Type B pancreatic cell (in vitro differentiated cells): Measurements from ENCODE around the gene CYB5RL. TPM values are rescaled to one million over a fixed set of nuclear protein-coding genes. Genes with fewer than 3 reads are reported as not detected.

ENCODE experiments used
- DNase-seq: peaks from one replicate; pipeline ENCODE4 v3.0.0; 2021; ENCODE audit warnings: mixed read lengths; ENCODE audit not compliant: unreplicated experiment; ENCODE audit errors: extremely low spot score
- H3K27ac Mint-ChIP-seq: 2 replicates; pipeline ENCODE4 v1.8.0; 2021; ENCODE audit warnings: mild to moderate bottlenecking, mixed read lengths
- H3K27me3 Mint-ChIP-seq: 2 replicates; pipeline ENCODE4 v1.8.0; 2021; ENCODE audit warnings: mixed read lengths
- H3K36me3 Mint-ChIP-seq: 2 replicates; pipeline ENCODE4 v1.8.0; 2021; ENCODE audit warnings: mixed read lengths
- H3K4me1 Mint-ChIP-seq: one replicate; pipeline ENCODE4 v1.8.0; 2021; ENCODE audit warnings: mixed read lengths; ENCODE audit not compliant: unreplicated experiment
- H3K4me3 Mint-ChIP-seq: 2 replicates; pipeline ENCODE4 v1.8.0; 2021; ENCODE audit warnings: mild to moderate bottlenecking, mixed read lengths
- H3K9me3 Mint-ChIP-seq: 2 replicates; pipeline ENCODE4 v1.8.0; 2021; ENCODE audit warnings: mixed read lengths
- CTCF ChIP-seq: fragments of 200-600 bp; sonication (generic); conservative IDR thresholded peaks from 2 replicates; pipeline ENCODE4 v1.5.0; 2021; ENCODE audit warnings: antibody characterized with exemption, mild to moderate bottlenecking
- total RNA-seq: library from RNA; stranded (reverse); gene quantifications from 2 replicates; pipeline ENCODE4 v1.2.1, GENCODE V29; 2021; ENCODE audit warnings: low replicate concordance

Gene CYB5RL
- total RNA-seq, 1 donor from 2014 or later: 10.9 TPM

- no peaks in the 10 kb centered on the region for H3K36me3 Mint-ChIP-seq
- DNase-seq: no peak
- no peaks in the 10 kb centered on the region for H3K9me3 Mint-ChIP-seq
- H3K4me3 Mint-ChIP-seq: no peak overlapping the region
- no peaks in the 10 kb centered on the region for H3K27me3 Mint-ChIP-seq
- no peak overlapping the region for H3K27ac Mint-ChIP-seq
- TF ChIP-seq CTCF: no peak
- H3K4me1 Mint-ChIP-seq: no peaks in the 10 kb centered on the region
These were observed 21.3 kb downstream of the CYB5RL start for GRCh38 chr1:54178296-54179070.

DNA sequence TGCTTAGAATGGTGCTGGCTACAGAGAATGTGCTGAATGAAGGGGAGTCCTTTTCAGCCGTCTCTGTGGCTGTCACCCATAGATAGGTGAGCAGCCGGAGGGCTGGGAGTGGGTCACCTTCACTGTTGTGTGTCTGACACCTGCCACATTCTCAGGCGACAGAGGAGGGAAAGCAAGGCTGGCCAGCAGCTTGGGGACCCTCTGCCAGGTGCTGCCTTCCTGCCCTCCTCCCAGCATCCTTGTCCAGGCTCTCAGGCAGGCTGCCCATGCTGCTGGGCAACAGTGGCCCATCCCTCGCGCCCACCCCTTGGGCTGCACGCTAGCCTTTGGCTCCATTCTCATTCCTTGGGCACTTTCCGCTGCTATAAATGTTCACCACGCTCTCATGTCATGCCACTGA lies 22.1 kb downstream of the CYB5RL start:
- Mint-ChIP-seq H3K27me3 (no peaks in the 10 kb centered on the region), H3K9me3 (no peaks in the 10 kb centered on the region), H3K4me1 (peaks cover under 1% of the 10 kb centered on the region), H3K27ac (no peak overlapping the region), H3K36me3 (no peaks in the 10 kb centered on the region), H3K4me3 (no peak overlapping the region)
- no peak for DNase-seq
- no peak for TF ChIP-seq CTCF

GRCh38 chr1:54176621-54177327 lies 23.1 kb downstream of the CYB5RL start:
- Mint-ChIP-seq H3K9me3 (no peaks in the 10 kb centered on the region), H3K27ac (no peak overlapping the region), H3K4me1 (peaks cover 4% of the 10 kb centered on the region)

GRCh38 chr1:54174106-54174505 lies 25.7 kb downstream of the CYB5RL start:
- no peaks in the 10 kb centered on the region for H3K36me3 Mint-ChIP-seq
- DNase-seq: no peak
- no peak overlapping the region for H3K4me3 Mint-ChIP-seq
- H3K9me3 Mint-ChIP-seq: no peaks in the 10 kb centered on the region
- peaks cover 9% of the 10 kb centered on the region for H3K4me1 Mint-ChIP-seq
- no peaks in the 10 kb centered on the region for H3K27me3 Mint-ChIP-seq
- no peak for TF ChIP-seq CTCF
- H3K27ac Mint-ChIP-seq: no peak overlapping the region

More at GRCh38 chr1:54176621-54177327, 23.1 kb downstream of the CYB5RL start:
- no peaks in the 10 kb centered on the region for H3K27me3 Mint-ChIP-seq
- DNase-seq: no peak
- no peak for TF ChIP-seq CTCF
- no peaks in the 10 kb centered on the region for H3K36me3 Mint-ChIP-seq
- H3K4me3 Mint-ChIP-seq: no peak overlapping the region

GRCh38 chr1:54173681-54174080 lies 26.1 kb downstream of the CYB5RL start:
- no peaks in the 10 kb centered on the region for H3K36me3 Mint-ChIP-seq
- no peak overlapping the region for H3K27ac Mint-ChIP-seq
- H3K4me3 Mint-ChIP-seq: no peak overlapping the region
- H3K27me3 Mint-ChIP-seq: no peaks in the 10 kb centered on the region
- DNase-seq: no peak
- TF ChIP-seq CTCF: no peak
- H3K4me1 Mint-ChIP-seq: peaks cover 9% of the 10 kb centered on the region
- H3K9me3 Mint-ChIP-seq: no peaks in the 10 kb centered on the region
